HCT116 (cell line): ENCODE measurements around the gene PLD1. TPM values are rescaled to one million over a fixed set of nuclear protein-coding genes. Genes with fewer than 3 reads are reported as not detected.

Source experiments
- ATAC-seq: fragments of 200-7000 bp; cut with Tn5 transposase; 2 replicates; pipeline ENCODE4 v1.9.1; 2020; ENCODE audit warnings: mild to moderate bottlenecking, moderate library complexity
- BruUV-seq: library from RNA; stranded (reverse); fragments of 400-500 nt; replicated peaks from 2 replicates; lab custom pipeline; 2021; lab: Mats Ljungman, UMichigan
- CTCF ChIA-PET: fragments of 300-600 bp; sonication (Branson Sonifier 250); formaldehyde crosslinking; loops from one replicate; lab custom pipeline; 2021; ENCODE audit warnings: antibody characterized with exemption; lab: Charles Lee
- POLR2A ChIA-PET: fragments of 300-600, 350-600 bp; sonication (Branson Sonifier 250); formaldehyde crosslinking; loops from one replicate; lab custom pipeline; 2021; ENCODE audit warnings: antibody characterized with exemption; lab: Charles Lee
- RAD21 ChIA-PET, 2 experiments: fragments of 300-600 bp; sonication (Branson Sonifier 250); formaldehyde crosslinking; loops; one replicate each; lab custom pipeline; 2023; ENCODE audit warnings: low total read pairs in 2 of 2; ENCODE audit not compliant: uncharacterized antibody in 2 of 2, unreplicated experiment in 2 of 2, low non-redundant PET in 1 of 2; lab: Charles Lee
- DNase-seq: peaks from one replicate; pipeline ENCODE4 v3.0.0-alpha.2; 2010; ENCODE audit warnings: low read depth, low spot score
- H2AFZ ChIP-seq: fragments of 200-600 bp; shearing (Covaris generic), sonication (generic); 2 replicates; pipeline ENCODE4 v1.6.1; 2017; ENCODE audit warnings: low read depth, mixed run types, mixed read lengths, antibody characterized with exemption, low read length; ENCODE audit not compliant: poor library complexity, severe bottlenecking
- H3K27ac ChIP-seq: 2 replicates; pipeline ENCODE4 v1.5.1; 2012; ENCODE audit warnings: low read depth, low read length
- H3K27me3 ChIP-seq: fragments of 200-600 bp; sonication (generic); 2 replicates; pipeline ENCODE4 v1.6.1; 2016; ENCODE audit warnings: mixed run types, low read length, mixed read lengths; ENCODE audit not compliant: insufficient read depth
- H3K36me3 ChIP-seq, 2 experiments: fragments of 200-500 bp in 1 of 2; fragments of 200-600 bp in 1 of 2; sonication (Bioruptor generic) in 1 of 2; sonication (generic) in 1 of 2; 2 replicates each; pipeline versions ENCODE4 v1.5.1 to v1.6.1; 2014 to 2016; ENCODE audit warnings: low read length in 2 of 2, inconsistent platforms in 1 of 2, mixed read lengths in 1 of 2, mixed run types in 1 of 2; ENCODE audit not compliant: insufficient read depth in 2 of 2, control insufficient read depth in 1 of 2
- H3K4me1 ChIP-seq, 2 experiments: fragments of 200-600 bp in 1 of 2; sonication (generic) in 1 of 2; 2 replicates each; pipeline versions ENCODE4 v1.5.1 to v1.6.1; 2012 to 2017; ENCODE audit warnings: low read length in 2 of 2, inconsistent platforms in 1 of 2, mild to moderate bottlenecking in 1 of 2, mixed read lengths in 1 of 2, mixed run types in 1 of 2, moderate library complexity in 1 of 2; ENCODE audit not compliant: insufficient read depth in 2 of 2, control insufficient read depth in 1 of 2
- H3K4me2 ChIP-seq: fragments of 200-600 bp; sonication (generic); 2 replicates; pipeline ENCODE4 v1.6.1; 2017; ENCODE audit warnings: mixed run types, low read length, mixed read lengths
- H3K4me3 ChIP-seq, 2 experiments: fragments of 200-600 bp in 1 of 2; sonication (generic) in 1 of 2; replicated peaks in 1 of 2; 2 replicates each; pipeline ENCODE4 v1.5.1; 2011 to 2016; ENCODE audit warnings: low read length in 2 of 2, control low read depth in 1 of 2, low read depth in 1 of 2, mild to moderate bottlenecking in 1 of 2, mixed read lengths in 1 of 2, mixed run types in 1 of 2
- H3K79me2 ChIP-seq: fragments of 200-600 bp; sonication (generic); 2 replicates; pipeline ENCODE4 v1.6.1; 2017; ENCODE audit warnings: mild to moderate bottlenecking, mixed run types, low read length, moderate library complexity, mixed read lengths; ENCODE audit not compliant: insufficient read depth
- H3K9ac ChIP-seq: fragments of 200-600 bp; sonication (generic); 2 replicates; pipeline ENCODE4 v1.6.1; 2016; ENCODE audit warnings: low read length, mixed read lengths
- H3K9me2 ChIP-seq: fragments of 200-600 bp; sonication (generic), shearing (Covaris generic); 2 replicates; pipeline ENCODE4 v1.6.1; 2017; ENCODE audit warnings: mixed run types, mild to moderate bottlenecking, moderate library complexity; ENCODE audit not compliant: insufficient read depth
- H3K9me3 ChIP-seq, 2 experiments: fragments of 200-500 bp in 1 of 2; fragments of 200-600 bp in 1 of 2; sonication (Bioruptor generic) in 1 of 2; sonication (generic) in 1 of 2; 2 replicates each; pipeline ENCODE4 v1.6.1; 2014 to 2017; ENCODE audit warnings: low read length in 2 of 2, mixed read lengths in 2 of 2, inconsistent platforms in 1 of 2, low read depth in 1 of 2, mild to moderate bottlenecking in 1 of 2, mixed run types in 1 of 2, moderate library complexity in 1 of 2; ENCODE audit not compliant: control insufficient read depth in 1 of 2, insufficient read depth in 1 of 2
- H4K20me1 ChIP-seq: fragments of 200-600 bp; sonication (generic), shearing (Covaris generic); 2 replicates; pipeline ENCODE4 v1.6.1; 2017; ENCODE audit warnings: mixed run types, mild to moderate bottlenecking, moderate library complexity; ENCODE audit not compliant: insufficient read depth
- CEBPB ChIP-seq: IDR thresholded peaks from 2 replicates; pipeline ENCODE4 v1.6.1; 2012; ENCODE audit warnings: low read depth
- EGR1 ChIP-seq: IDR thresholded peaks from 2 replicates; pipeline ENCODE4 v1.6.1; 2012; ENCODE audit warnings: low read depth
- ELF1 ChIP-seq: IDR thresholded peaks from 2 replicates; pipeline ENCODE4 v1.6.1; 2012; ENCODE audit warnings: low read depth, borderline replicate concordance
- EZH2phosphoT487 ChIP-seq: fragments of 200-600 bp; IDR thresholded peaks from 2 replicates; pipeline ENCODE4 v1.6.1; 2018; ENCODE audit warnings: antibody characterized with exemption, borderline replicate concordance
- FOSL1 ChIP-seq: IDR thresholded peaks from 2 replicates; pipeline ENCODE4 v1.6.1; 2012; ENCODE audit warnings: low read depth
- JUND ChIP-seq: IDR thresholded peaks from 2 replicates; pipeline ENCODE4 v1.6.1; 2012
- POLR2A ChIP-seq: IDR thresholded peaks from 2 replicates; pipeline ENCODE4 v1.7.0; 2011; ENCODE audit warnings: borderline replicate concordance; ENCODE audit not compliant: insufficient read depth, insufficient read length; ENCODE audit errors: extremely low read depth
- POLR2AphosphoS5 ChIP-seq: IDR thresholded peaks from 2 replicates; pipeline ENCODE4 v1.6.1; 2011; ENCODE audit warnings: mild to moderate bottlenecking, low read depth, low read length, moderate library complexity
- SIN3A ChIP-seq: IDR thresholded peaks from 2 replicates; pipeline ENCODE4 v1.6.1; 2012; ENCODE audit warnings: low read depth
- SP1 ChIP-seq: IDR thresholded peaks from 2 replicates; pipeline ENCODE4 v1.6.1; 2012; ENCODE audit warnings: low read depth
- SRF ChIP-seq: IDR thresholded peaks from 2 replicates; pipeline ENCODE4 v1.6.1; 2012; ENCODE audit warnings: low read depth
- TCF7L2 ChIP-seq: IDR thresholded peaks from 2 replicates; pipeline ENCODE4 v1.7.0; 2011; ENCODE audit warnings: borderline replicate concordance, inconsistent platforms; ENCODE audit not compliant: insufficient read depth, insufficient read length; ENCODE audit errors: extremely low read depth
- YY1 ChIP-seq: IDR thresholded peaks from 2 replicates; pipeline ENCODE4 v1.6.1; 2011; ENCODE audit warnings: low read length, low read depth, moderate library complexity, mild to moderate bottlenecking; ENCODE audit not compliant: insufficient replicate concordance; ENCODE audit errors: extremely low read depth
- ZFX ChIP-seq: fragments of 450-650 bp; IDR thresholded peaks from 2 replicates; pipeline ENCODE4 v1.6.1; 2017
- ZNF274 ChIP-seq: fragments of 200-500 bp; sonication (Bioruptor generic); IDR thresholded peaks from 2 replicates; pipeline ENCODE4 v1.6.1; 2014; ENCODE audit warnings: mild to moderate bottlenecking, low read depth, low read length, inconsistent platforms
- intact Hi-C: fragments of 100-400 bp; cut with micrococcal nuclease; formaldehyde crosslinking; loops from 2 replicates; pipeline ENCODE4 v1.10.0; 2022
- total RNA-seq: library from RNA; stranded (reverse); gene quantifications from one replicate; pipeline ENCODE4 v1.2.1, GENCODE V29; 2021; ENCODE audit not compliant: unreplicated experiment
- TF ChIP-seq, protein P1 (sequence below): IDR thresholded peaks from 2 replicates; pipeline ENCODE4 v1.6.1; 2011; ENCODE audit warnings: mild to moderate bottlenecking, low read length, moderate library complexity; ENCODE audit not compliant: insufficient replicate concordance; ENCODE audit errors: extremely low read depth
- TF ChIP-seq, protein P2 (sequence below): IDR thresholded peaks from 2 replicates; pipeline ENCODE4 v1.6.1; 2012
- TF ChIP-seq, protein P3 (sequence below): IDR thresholded peaks from 2 replicates; pipeline ENCODE4 v1.6.1; 2012; ENCODE audit warnings: low read depth

Gene PLD1
- total RNA-seq, 1 experiment from 2014 or later, result 8.4 TPM

DNA sequence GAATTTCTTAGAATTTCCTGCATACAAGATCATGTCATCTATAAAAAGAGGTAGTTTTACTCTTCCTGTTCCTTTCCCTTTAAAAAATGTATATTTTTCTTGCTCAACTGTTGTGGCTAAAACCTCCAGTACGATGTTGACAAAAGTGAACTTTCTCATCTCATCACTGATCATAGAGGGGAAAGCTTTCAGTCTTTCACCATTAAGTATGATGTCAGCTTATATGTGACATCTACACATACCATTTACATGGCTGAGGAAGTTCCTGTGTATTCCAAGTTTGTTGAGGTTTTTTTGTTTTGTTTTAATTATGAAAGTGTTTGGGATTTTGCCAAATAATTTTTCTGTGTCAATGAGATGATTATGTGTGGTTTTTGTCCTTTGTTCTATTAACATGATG, 173.6 kb downstream of the PLD1 start (continued):
- TF ChIP-seq, protein P1, sequence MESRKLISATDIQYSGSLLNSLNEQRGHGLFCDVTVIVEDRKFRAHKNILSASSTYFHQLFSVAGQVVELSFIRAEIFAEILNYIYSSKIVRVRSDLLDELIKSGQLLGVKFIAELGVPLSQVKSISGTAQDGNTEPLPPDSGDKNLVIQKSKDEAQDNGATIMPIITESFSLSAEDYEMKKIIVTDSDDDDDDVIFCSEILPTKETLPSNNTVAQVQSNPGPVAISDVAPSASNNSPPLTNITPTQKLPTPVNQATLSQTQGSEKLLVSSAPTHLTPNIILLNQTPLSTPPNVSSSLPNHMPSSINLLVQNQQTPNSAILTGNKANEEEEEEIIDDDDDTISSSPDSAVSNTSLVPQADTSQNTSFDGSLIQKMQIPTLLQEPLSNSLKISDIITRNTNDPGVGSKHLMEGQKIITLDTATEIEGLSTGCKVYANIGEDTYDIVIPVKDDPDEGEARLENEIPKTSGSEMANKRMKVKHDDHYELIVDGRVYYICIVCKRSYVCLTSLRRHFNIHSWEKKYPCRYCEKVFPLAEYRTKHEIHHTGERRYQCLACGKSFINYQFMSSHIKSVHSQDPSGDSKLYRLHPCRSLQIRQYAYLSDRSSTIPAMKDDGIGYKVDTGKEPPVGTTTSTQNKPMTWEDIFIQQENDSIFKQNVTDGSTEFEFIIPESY, result no peak
- TF ChIP-seq POLR2AphosphoS5, result no peak
- TF ChIP-seq, protein P2, sequence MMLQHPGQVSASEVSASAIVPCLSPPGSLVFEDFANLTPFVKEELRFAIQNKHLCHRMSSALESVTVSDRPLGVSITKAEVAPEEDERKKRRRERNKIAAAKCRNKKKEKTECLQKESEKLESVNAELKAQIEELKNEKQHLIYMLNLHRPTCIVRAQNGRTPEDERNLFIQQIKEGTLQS, result no peak
- TF ChIP-seq SRF, result no peak
- no peak for TF ChIP-seq ZFX
- no peak for TF ChIP-seq SP1
- TF ChIP-seq EGR1, result no peak
- TF ChIP-seq CEBPB, result no peak
- no peak for TF ChIP-seq POLR2A
- no peak for TF ChIP-seq FOSL1
- no peak for TF ChIP-seq ELF1
- no peak for TF ChIP-seq TCF7L2

DNA sequence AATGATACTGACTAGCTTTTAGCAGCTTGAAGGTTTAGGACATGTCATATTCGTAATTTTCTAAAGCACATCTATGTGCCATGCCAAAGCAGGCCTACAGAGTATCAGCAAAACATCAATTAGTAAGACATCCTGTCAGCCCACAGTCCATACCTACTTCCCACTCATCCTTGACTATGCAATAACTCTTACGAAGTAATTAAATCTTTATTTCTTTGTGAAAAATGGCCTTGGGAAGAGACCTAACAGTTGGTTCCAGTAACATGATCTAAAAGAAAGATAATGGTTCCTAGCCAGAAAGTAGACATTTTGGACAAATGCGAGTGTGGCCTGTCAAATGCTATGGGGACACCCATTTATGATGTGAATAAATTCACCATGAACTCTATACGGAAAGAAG, 177.5 kb downstream of the PLD1 start:
- no peaks in the 10 kb centered on the region for H3K9me3 ChIP-seq
- DNase-seq (no peak), ATAC-seq (no peak)
- no peak overlapping the region for H3K4me2 ChIP-seq
- no peak overlapping the region for H3K9ac ChIP-seq
- H3K27me3 ChIP-seq, result no peaks in the 10 kb centered on the region
- no peak overlapping the region for H2AFZ ChIP-seq
- no peaks in the 10 kb centered on the region for H4K20me1 ChIP-seq
- H3K79me2 ChIP-seq, result no peaks in the 10 kb centered on the region
- intact Hi-C loops, result no loop called here
- ChIA-PET CTCF (interaction anchor here (1.2 kb wide), 1 partner anchor 1040 kb away, joined by 3 read pairs; no protein-coding TSS in a partner anchor), RAD21 (no interaction called here), POLR2A (no interaction called here)
- H3K9me2 ChIP-seq, result no peaks in the 10 kb centered on the region
- BruUV-seq, result no TSS peak
- H3K4me3 ChIP-seq, result no peak overlapping the region
- no peaks in the 10 kb centered on the region for H3K4me1 ChIP-seq
- no peak overlapping the region for H3K27ac ChIP-seq
- H3K36me3 ChIP-seq, result no peaks in the 10 kb centered on the region
- TF ChIP-seq CEBPB, result no peak
- TF ChIP-seq ZNF274, result no peak
- no peak for TF ChIP-seq POLR2A
- no peak for TF ChIP-seq EZH2phosphoT487
- TF ChIP-seq JUND, result no peak
- TF ChIP-seq, protein P3, sequence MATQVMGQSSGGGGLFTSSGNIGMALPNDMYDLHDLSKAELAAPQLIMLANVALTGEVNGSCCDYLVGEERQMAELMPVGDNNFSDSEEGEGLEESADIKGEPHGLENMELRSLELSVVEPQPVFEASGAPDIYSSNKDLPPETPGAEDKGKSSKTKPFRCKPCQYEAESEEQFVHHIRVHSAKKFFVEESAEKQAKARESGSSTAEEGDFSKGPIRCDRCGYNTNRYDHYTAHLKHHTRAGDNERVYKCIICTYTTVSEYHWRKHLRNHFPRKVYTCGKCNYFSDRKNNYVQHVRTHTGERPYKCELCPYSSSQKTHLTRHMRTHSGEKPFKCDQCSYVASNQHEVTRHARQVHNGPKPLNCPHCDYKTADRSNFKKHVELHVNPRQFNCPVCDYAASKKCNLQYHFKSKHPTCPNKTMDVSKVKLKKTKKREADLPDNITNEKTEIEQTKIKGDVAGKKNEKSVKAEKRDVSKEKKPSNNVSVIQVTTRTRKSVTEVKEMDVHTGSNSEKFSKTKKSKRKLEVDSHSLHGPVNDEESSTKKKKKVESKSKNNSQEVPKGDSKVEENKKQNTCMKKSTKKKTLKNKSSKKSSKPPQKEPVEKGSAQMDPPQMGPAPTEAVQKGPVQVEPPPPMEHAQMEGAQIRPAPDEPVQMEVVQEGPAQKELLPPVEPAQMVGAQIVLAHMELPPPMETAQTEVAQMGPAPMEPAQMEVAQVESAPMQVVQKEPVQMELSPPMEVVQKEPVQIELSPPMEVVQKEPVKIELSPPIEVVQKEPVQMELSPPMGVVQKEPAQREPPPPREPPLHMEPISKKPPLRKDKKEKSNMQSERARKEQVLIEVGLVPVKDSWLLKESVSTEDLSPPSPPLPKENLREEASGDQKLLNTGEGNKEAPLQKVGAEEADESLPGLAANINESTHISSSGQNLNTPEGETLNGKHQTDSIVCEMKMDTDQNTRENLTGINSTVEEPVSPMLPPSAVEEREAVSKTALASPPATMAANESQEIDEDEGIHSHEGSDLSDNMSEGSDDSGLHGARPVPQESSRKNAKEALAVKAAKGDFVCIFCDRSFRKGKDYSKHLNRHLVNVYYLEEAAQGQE, result no peak
- TF ChIP-seq YY1, result no peak
- TF ChIP-seq, protein P2, result no peak
- TF ChIP-seq POLR2AphosphoS5, result no peak
- TF ChIP-seq EGR1, result no peak
- TF ChIP-seq, protein P1, result no peak
- no peak for TF ChIP-seq SIN3A
